LNCAP (cell line): ENCODE measurements around the gene PCCA.

Source experiments
- CTCF ChIP-seq: fragments of 450-650 bp; IDR thresholded peaks from 2 replicates; pipeline ENCODE4 v1.5.1; 2017; ENCODE audit warnings: mild to moderate bottlenecking

PCCA gene

GRCh38 chr13:100464006-100464405 is 375.1 kb downstream of the PCCA start:
- no peak for TF ChIP-seq CTCF

- no peak for TF ChIP-seq CTCF
These were observed 376.7 kb downstream of the PCCA start for GRCh38 chr13:100465558-100465957.

GRCh38 chr13:100470866-100471505 is 382.1 kb downstream of the PCCA start:
- no peak for TF ChIP-seq CTCF

GRCh38 chr13:100473087-100473486 is 384.2 kb downstream of the PCCA start:
- TF ChIP-seq CTCF, result no peak

GRCh38 chr13:100473501-100474044 is 384.7 kb downstream of the PCCA start:
- no peak for TF ChIP-seq CTCF

- TF ChIP-seq CTCF, result no peak
These were observed 388.1 kb downstream of the PCCA start for GRCh38 chr13:100476963-100477362.

- TF ChIP-seq CTCF, result no peak
These were observed 389.4 kb downstream of the PCCA start for GRCh38 chr13:100478107-100478809.
